Ovary (tissue), 9 donors: ENCODE data around the gene ATF3. TPM values are rescaled to one million over a fixed set of nuclear protein-coding genes. Genes with fewer than 3 reads are reported as not detected.

Experiments
- DNase-seq, 5 donors: peaks; one replicate each; pipeline ENCODE4 v3.0.0-alpha.2; 2019 to 2020
- H3K27ac ChIP-seq, 2 donors: fragments of 200-600 bp; one replicate each; pipeline versions ENCODE4 v1.5.1 to v1.8.0; 2019 to 2022
- H3K27me3 ChIP-seq: fragments of 200-600 bp; one replicate; pipeline ENCODE4 v1.8.0; 2022
- H3K36me3 ChIP-seq: fragments of 200-600 bp; sonication (generic); one replicate; pipeline ENCODE4 v1.5.1; 2019
- H3K4me1 ChIP-seq: one replicate; pipeline ENCODE4 v1.8.1; 2013; ENCODE audit warnings: mild to moderate bottlenecking, moderate library complexity; ENCODE audit not compliant: insufficient read depth
- H3K4me3 ChIP-seq: fragments of 200-600 bp; sonication (generic); one replicate; pipeline ENCODE4 v1.5.1; 2017
- H3K9me3 ChIP-seq, 2 donors: fragments of 200-600 bp in 1 of 2; sonication (generic) in 1 of 2; one replicate each; pipeline versions ENCODE4 v1.5.1 to v1.8.1; 2013 to 2019; ENCODE audit warnings: mild to moderate bottlenecking in 1 of 2, moderate library complexity in 1 of 2
- CTCF ChIP-seq, 3 donors: fragments of 450-650 bp in 2 of 3; fragments of 200-600 bp in 1 of 3; IDR thresholded peaks; one replicate each; pipeline versions ENCODE4 v1.5.1 to v1.8.0; 2016 to 2022; ENCODE audit warnings: antibody characterized with exemption in 3 of 3, mild to moderate bottlenecking in 1 of 3
- EP300 ChIP-seq: sonication (generic); formaldehyde crosslinking; IDR thresholded peaks from one replicate; pipeline ENCODE4 v1.6.1; 2017; ENCODE audit warnings: antibody characterized with exemption
- POLR2A ChIP-seq: fragments of 450-650 bp; IDR thresholded peaks from one replicate; pipeline ENCODE4 v1.6.1; 2017; ENCODE audit warnings: antibody characterized with exemption, mild to moderate bottlenecking, moderate library complexity
- WGBS, 3 donors: extraction: QIAGEN DNeasy Blood & Tissue Kit in 1 of 3; methylation state at CpG; one replicate each; pipeline versions ENCODE4 v1.1.5 to v1.1.7; 2013 to 2017; 5-methylcytosine and 5-hydroxymethylcytosine counted together
- intact Hi-C, 4 donors: fragments of 100-400 bp; cut with DNase I; formaldehyde crosslinking; loops; one replicate each; pipeline versions ENCODE4 v1.11.0 to v1.15.1; 2022 to 2023
- polyA plus RNA-seq, 2 donors: library from polyadenylated mRNA; stranded (reverse); fragments of 200-250 nt in 1 of 2; fragments of 350-450 nt in 1 of 2; fragmentation: Illumina TruSeq in 1 of 2; extraction: RNeasy Lipid Tissue Mini Kit (QIAGEN cat#74804) in 1 of 2; gene quantifications; one replicate each; pipeline ENCODE4 v1.2.3, GENCODE V29; 2013 to 2014
- total RNA-seq, 7 donors: library from RNA; depleted of rRNA in 2 of 7; stranded (reverse); fragments of >200 nt in 2 of 7; fragmentation: NEBNext Ultra II Directional in 3 of 7; extraction: Animal tissue kit (Norgen Biotek cat#: 25700) in 3 of 7; gene quantifications; one replicate each; pipeline versions ENCODE4 v1.1.0 to v1.2.4, GENCODE V29; 2016 to 2023
- donor health status: DM: no; HTN: no; CAD: no; lungs with moderate emphysema.
- donor health status: DM: no; HTN: no; CAD: no.
- donor health status: Bipolar disorder and iron deficiency.
- donor health status: DM: yes; HTN: yes; CAD: no.
- donor health status: DM: no; HTN: no; CAD: no.
- donor health status: DM: yes; HTN: yes; CAD: no.

The ATF3 gene
- total and polyA plus RNA-seq, 9 donors, result 2.9 to 132 (median 19.4) TPM

DNA sequence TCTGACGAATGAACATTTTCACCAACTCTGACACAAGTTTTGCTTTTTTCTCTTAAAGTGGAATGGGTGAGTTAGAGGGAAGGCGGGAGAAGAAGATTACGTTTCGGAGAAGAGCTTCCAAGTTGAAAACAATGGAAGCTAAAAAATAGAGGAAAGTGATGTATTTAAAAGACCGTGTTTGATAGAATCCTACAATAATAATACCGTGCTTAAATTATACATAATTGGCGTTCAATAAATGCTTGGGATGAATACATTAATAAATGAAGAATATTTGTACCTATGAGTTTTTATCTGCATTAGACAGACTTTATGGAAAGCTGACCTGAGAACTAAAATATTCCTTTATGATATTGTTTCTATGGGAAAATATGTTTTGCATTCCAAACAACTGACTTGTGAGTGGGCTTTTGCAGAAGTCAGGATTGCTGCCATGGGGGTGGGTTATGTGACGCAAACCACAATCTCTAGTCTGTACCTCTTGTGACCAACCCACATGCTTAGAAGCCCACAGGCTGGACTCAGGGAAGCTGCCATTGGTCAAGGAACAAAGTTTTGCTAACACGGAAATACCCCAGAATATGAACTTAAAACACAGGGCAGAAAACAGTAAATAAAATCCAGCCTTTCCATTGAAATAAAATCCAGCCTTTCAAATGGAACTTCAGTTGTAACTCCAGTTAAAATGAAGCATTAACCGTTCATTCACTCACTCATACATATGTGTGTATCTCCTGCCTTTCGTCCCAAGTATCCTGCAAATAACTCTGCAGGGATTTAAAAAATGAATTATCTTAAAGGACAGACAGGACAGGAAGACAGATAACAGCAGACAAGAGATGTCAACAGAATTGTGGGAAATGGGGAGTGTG lies 21.3 kb upstream of the ATF3 start:
- no peaks in the 10 kb centered on the region for H3K27me3 ChIP-seq
- H3K27ac ChIP-seq, result no peak overlapping the region
- no peaks in the 10 kb centered on the region for H3K9me3 ChIP-seq
- TF ChIP-seq CTCF (IDR thresholded peaks at IDR 0.05) (no peak), EP300 (no peak), POLR2A (no peak)
- no peaks in the 10 kb centered on the region for H3K4me1 ChIP-seq
- no peaks in the 10 kb centered on the region for H3K36me3 ChIP-seq
- intact Hi-C loops, result no loop called here
- no peak for DNase-seq
- 17 to 47% (median 35%) methylated on average over 11 of the region's 11 CpGs for WGBS, 3 donors
- H3K4me3 ChIP-seq, result no peak overlapping the region

DNA sequence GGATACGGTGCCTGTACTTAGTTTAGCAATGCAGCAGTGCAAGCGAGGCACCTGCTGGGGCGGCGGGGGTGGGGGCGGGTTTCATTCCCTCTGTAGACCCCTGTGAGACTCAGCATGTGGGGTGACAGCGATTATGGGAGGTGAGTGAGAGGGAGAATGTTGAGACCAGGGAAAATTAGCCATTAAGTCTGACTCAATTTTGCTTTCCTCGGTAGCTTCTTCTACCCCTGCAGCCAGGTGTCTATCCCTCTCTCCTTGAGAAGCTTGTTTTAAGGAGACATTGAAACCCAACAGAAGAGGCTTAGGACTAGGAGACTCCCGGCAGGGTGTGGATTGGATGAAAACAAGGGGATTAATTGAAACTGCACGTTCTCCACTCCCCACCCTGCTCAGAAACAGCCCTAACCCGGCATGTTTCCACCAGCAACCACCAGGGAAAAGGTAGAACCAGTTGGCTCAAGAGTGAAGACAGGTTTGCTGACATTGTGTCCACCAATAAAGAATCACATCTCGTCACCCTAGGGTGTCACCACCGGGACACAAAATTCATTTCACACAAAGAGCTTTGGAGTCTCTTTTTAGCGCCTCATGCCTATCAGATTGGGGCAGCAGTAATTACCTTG lies 20.6 kb upstream of the ATF3 start:
- Histone ChIP-seq H3K9me3 (no peaks in the 10 kb centered on the region), H3K27me3 (no peaks in the 10 kb centered on the region), H3K36me3 (no peaks in the 10 kb centered on the region), H3K4me3 (no peak overlapping the region), H3K27ac (no peak overlapping the region), H3K4me1 (no peaks in the 10 kb centered on the region)
- no peak for DNase-seq
- WGBS, 3 donors, result 25 to 37% (median 29%) methylated on average over 13 of the region's 13 CpGs
- TF ChIP-seq EP300 (no peak), POLR2A (no peak), CTCF (IDR thresholded peaks at IDR 0.05) (no peak)
- intact Hi-C loops, result no loop called here

DNA sequence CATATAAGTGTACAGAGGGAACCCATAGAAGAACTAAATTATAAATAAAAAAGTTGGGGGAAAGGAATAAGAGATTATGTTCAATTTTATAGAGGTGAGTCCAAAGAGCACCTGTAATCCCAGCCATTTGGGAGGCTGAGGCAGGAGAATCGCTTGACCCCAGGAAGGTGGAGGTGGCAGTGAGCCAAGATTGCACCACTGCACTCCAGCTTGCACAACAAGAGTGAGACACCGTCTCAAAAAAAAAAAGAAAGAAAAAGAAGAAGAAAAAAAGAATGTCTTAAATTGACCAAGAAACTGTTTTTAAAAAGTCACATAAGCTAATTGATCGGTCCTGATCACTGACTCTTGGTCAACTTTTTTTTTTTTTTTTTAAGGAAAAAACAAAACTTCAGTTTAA lies 19.1 kb upstream of the ATF3 start:
- H3K36me3 ChIP-seq, result no peaks in the 10 kb centered on the region
- no peaks in the 10 kb centered on the region for H3K4me1 ChIP-seq
- 77 to 87% (median 79%) methylated on average over 3 of the region's 3 CpGs for WGBS, 3 donors
- intact Hi-C loops, result no loop called here
- H3K9me3 ChIP-seq, result no peaks in the 10 kb centered on the region
- TF ChIP-seq EP300, result no peak
- no peak for TF ChIP-seq CTCF (IDR thresholded peaks at IDR 0.05)
- no peak for TF ChIP-seq POLR2A
- no peak overlapping the region for H3K27ac ChIP-seq
- no peaks in the 10 kb centered on the region for H3K27me3 ChIP-seq
- no peak overlapping the region for H3K4me3 ChIP-seq
- DNase-seq, result no peak

GRCh38 chr1:212591922-212592321 lies 16.6 kb upstream of the ATF3 start:
- 46 to 62% (median 51%) methylated on average over 3 of the region's 3 CpGs for WGBS, 3 donors
- no peak for TF ChIP-seq EP300
- no peak for TF ChIP-seq CTCF (IDR thresholded peaks at IDR 0.05)
- TF ChIP-seq POLR2A, result no peak

More at GRCh38 chr1:212591922-212592321, 16.6 kb upstream of the ATF3 start:
- Histone ChIP-seq H3K36me3 (no peaks in the 10 kb centered on the region), H3K4me1 (no peaks in the 10 kb centered on the region), H3K27ac (no peak overlapping the region), H3K27me3 (no peaks in the 10 kb centered on the region), H3K4me3 (no peak overlapping the region), H3K9me3 (no peaks in the 10 kb centered on the region)
- DNase-seq, result no peak
- intact Hi-C loops, result no loop called here
